ENCODE data around the gene CPED1. TPM values are rescaled to one million over a fixed set of nuclear protein-coding genes. Genes with fewer than 3 reads are reported as not detected.
A peak's percentile ranks its signal among the peaks of the same experiment; 100 is the strongest.

Gene CPED1
- total and polyA plus RNA-seq, 2 donors (not counting 1 experiment from before 2014, with no cell fraction given): 70.2 to 196 TPM

DNA sequence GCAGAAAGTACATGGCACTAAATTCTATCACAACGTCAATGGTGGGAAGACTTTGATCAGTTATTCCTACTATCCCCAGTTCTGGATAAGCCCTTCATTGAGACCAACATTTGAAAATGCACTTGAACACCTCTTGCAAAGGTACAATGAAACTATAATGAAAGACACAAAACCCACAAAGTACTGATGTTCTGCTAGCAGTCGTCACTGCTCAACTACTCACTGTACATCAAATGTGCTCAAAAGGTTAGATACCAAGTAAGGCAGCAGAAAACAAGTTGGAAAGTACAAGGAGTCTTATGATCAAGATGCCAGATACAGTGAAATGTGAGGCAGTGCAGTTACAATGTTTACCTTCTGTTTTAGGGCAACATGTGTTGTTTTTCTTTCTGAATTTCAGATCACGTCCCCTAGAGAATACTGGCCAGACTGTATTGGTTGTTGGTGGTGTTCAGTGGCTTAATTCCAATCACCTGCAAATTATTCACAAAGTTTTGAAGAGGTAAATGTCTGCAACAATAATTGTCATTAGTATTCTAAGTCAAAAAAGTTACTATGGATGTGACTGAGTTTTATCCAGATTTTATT is 277.9 kb downstream of the CPED1 start:
- TF ChIP-seq, protein P1, sequence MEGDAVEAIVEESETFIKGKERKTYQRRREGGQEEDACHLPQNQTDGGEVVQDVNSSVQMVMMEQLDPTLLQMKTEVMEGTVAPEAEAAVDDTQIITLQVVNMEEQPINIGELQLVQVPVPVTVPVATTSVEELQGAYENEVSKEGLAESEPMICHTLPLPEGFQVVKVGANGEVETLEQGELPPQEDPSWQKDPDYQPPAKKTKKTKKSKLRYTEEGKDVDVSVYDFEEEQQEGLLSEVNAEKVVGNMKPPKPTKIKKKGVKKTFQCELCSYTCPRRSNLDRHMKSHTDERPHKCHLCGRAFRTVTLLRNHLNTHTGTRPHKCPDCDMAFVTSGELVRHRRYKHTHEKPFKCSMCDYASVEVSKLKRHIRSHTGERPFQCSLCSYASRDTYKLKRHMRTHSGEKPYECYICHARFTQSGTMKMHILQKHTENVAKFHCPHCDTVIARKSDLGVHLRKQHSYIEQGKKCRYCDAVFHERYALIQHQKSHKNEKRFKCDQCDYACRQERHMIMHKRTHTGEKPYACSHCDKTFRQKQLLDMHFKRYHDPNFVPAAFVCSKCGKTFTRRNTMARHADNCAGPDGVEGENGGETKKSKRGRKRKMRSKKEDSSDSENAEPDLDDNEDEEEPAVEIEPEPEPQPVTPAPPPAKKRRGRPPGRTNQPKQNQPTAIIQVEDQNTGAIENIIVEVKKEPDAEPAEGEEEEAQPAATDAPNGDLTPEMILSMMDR (conservative IDR thresholded peaks at IDR 0.05 in 1 of 2, IDR thresholded peaks at IDR 0.05 in 1 of 2; ENCODE audit: low read depth in 1 of 2, low read length in 2 of 2): no peak
- TF ChIP-seq EZH2 (IDR thresholded peaks at IDR 0.05; ENCODE audit: low read length, missing control alignments): no peak
- Histone ChIP-seq H3K4me3 (replicated peaks in 1 of 4; ENCODE audit: control extremely low read depth in 1 of 4, insufficient read depth in 1 of 4, low read depth in 3 of 4, low read length in 4 of 4) (no peak overlapping the region), H2AFZ (ENCODE audit: low read length) (no peak overlapping the region), H3K27ac (ENCODE audit: insufficient read depth, low read length) (no peak overlapping the region), H3K4me1 (ENCODE audit: control insufficient read depth, extremely low read depth, insufficient read depth, low read length) (no peaks in the 10 kb centered on the region), H3K36me3 (ENCODE audit: control insufficient read depth, insufficient read depth, low read length) (peaks cover 8% of the 10 kb centered on the region), H3K9me3 (ENCODE audit: control insufficient read depth, insufficient read depth, low read depth, low read length) (no peaks in the 10 kb centered on the region), H3K9ac (ENCODE audit: insufficient read depth, low read length) (no peak overlapping the region), H3K4me2 (ENCODE audit: extremely low read depth, insufficient read depth, low read length) (no peak overlapping the region), H3K79me2 (ENCODE audit: control insufficient read depth, insufficient read depth, low read length) (no peaks in the 10 kb centered on the region), H4K20me1 (ENCODE audit: control insufficient read depth, extremely low read depth, insufficient read depth, low read length) (no peaks in the 10 kb centered on the region), H3K27me3 (ENCODE audit: control insufficient read depth, insufficient read depth, low read length) (no peaks in the 10 kb centered on the region)
- DNase-seq (ENCODE audit: low read depth in 2 of 2): no peak

DNA sequence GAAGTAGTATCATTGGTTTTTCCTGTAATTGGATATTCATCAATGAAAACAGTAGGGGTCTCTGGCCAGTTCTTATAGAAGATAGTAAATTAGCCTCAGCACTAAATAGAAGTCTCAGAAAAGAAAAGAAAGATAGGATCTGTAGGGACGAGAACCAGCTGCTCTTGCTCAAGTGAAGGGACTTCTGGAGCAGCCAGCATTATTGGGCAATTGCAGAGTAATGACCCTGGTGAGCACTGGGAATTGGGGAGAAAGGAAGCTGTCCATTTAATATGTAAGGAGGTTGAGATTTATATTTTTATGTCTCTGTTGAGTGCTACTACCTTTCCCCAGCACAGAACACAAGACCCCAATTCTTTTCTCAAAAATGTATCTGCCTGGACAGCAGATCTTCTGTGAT is 279.1 kb downstream of the CPED1 start:
- H3K4me3 ChIP-seq (replicated peaks in 1 of 4; ENCODE audit: control extremely low read depth in 1 of 4, insufficient read depth in 1 of 4, low read depth in 3 of 4, low read length in 4 of 4): no peak overlapping the region
- H3K36me3 ChIP-seq (ENCODE audit: control insufficient read depth, insufficient read depth, low read length): peaks cover 8% of the 10 kb centered on the region
- peak in 1 of 2 donors; percentile 49 for DNase-seq (ENCODE audit: low read depth in 2 of 2)
- no peak overlapping the region for H3K4me2 ChIP-seq (ENCODE audit: extremely low read depth, insufficient read depth, low read length)
- no peaks in the 10 kb centered on the region for H3K27me3 ChIP-seq (ENCODE audit: control insufficient read depth, insufficient read depth, low read length)
- TF ChIP-seq EZH2 (IDR thresholded peaks at IDR 0.05; ENCODE audit: low read length, missing control alignments): no peak
- TF ChIP-seq, protein P1 (conservative IDR thresholded peaks at IDR 0.05 in 1 of 2, IDR thresholded peaks at IDR 0.05 in 1 of 2; ENCODE audit: low read depth in 1 of 2, low read length in 2 of 2): no peak
- no peak overlapping the region for H2AFZ ChIP-seq (ENCODE audit: low read length)
- no peaks in the 10 kb centered on the region for H3K79me2 ChIP-seq (ENCODE audit: control insufficient read depth, insufficient read depth, low read length)
- no peaks in the 10 kb centered on the region for H3K4me1 ChIP-seq (ENCODE audit: control insufficient read depth, extremely low read depth, insufficient read depth, low read length)
- H4K20me1 ChIP-seq (ENCODE audit: control insufficient read depth, extremely low read depth, insufficient read depth, low read length): no peaks in the 10 kb centered on the region
- H3K27ac ChIP-seq (ENCODE audit: insufficient read depth, low read length): no peak overlapping the region
- no peak overlapping the region for H3K9ac ChIP-seq (ENCODE audit: insufficient read depth, low read length)
- H3K9me3 ChIP-seq (ENCODE audit: control insufficient read depth, insufficient read depth, low read depth, low read length): no peaks in the 10 kb centered on the region

DNA sequence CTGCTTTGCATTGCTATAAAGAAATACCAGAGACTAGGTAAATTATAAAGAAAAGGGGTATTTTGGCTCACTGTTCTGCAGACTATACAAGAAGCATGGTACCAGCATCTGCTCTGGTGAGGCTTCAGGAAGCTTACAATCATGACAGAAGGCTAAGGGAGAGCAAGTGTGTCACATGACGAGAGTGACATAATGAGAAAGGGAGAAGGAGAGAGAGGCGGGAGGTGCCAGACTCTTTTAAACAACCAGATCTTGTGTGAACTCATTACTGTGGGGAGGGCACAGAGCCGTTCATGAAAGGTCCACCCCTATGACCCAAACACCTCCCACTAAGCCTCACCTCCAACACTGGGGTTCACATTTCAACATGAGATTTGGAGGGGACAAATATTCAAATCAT is 281.3 kb downstream of the CPED1 start:
- Histone ChIP-seq H3K4me1 (ENCODE audit: control insufficient read depth, extremely low read depth, insufficient read depth, low read length) (no peaks in the 10 kb centered on the region), H3K9me3 (ENCODE audit: control insufficient read depth, insufficient read depth, low read depth, low read length) (no peaks in the 10 kb centered on the region), H3K27ac (ENCODE audit: insufficient read depth, low read length) (no peak overlapping the region), H3K27me3 (ENCODE audit: control insufficient read depth, insufficient read depth, low read length) (no peaks in the 10 kb centered on the region), H3K79me2 (ENCODE audit: control insufficient read depth, insufficient read depth, low read length) (no peaks in the 10 kb centered on the region), H3K36me3 (ENCODE audit: control insufficient read depth, insufficient read depth, low read length) (peaks cover 8% of the 10 kb centered on the region), H4K20me1 (ENCODE audit: control insufficient read depth, extremely low read depth, insufficient read depth, low read length) (no peaks in the 10 kb centered on the region), H2AFZ (ENCODE audit: low read length) (no peak overlapping the region), H3K4me2 (ENCODE audit: extremely low read depth, insufficient read depth, low read length) (no peak overlapping the region), H3K9ac (ENCODE audit: insufficient read depth, low read length) (no peak overlapping the region), H3K4me3 (replicated peaks in 1 of 4; ENCODE audit: control extremely low read depth in 1 of 4, insufficient read depth in 1 of 4, low read depth in 3 of 4, low read length in 4 of 4) (no peak overlapping the region)
- DNase-seq (ENCODE audit: low read depth in 2 of 2): no peak
- TF ChIP-seq, protein P1 (conservative IDR thresholded peaks at IDR 0.05 in 1 of 2, IDR thresholded peaks at IDR 0.05 in 1 of 2; ENCODE audit: low read depth in 1 of 2, low read length in 2 of 2): no peak
- TF ChIP-seq EZH2 (IDR thresholded peaks at IDR 0.05; ENCODE audit: low read length, missing control alignments): no peak

Measured in fibroblast of lung (primary cell).